NCI-H2171 (cell line): Measurements from ENCODE around the gene MACROD2.

Experiments used
- DNase-seq: peaks from one replicate; lab custom pipeline; 2025; lab: John Stamatoyannopoulos, UW

MACROD2 gene

DNA sequence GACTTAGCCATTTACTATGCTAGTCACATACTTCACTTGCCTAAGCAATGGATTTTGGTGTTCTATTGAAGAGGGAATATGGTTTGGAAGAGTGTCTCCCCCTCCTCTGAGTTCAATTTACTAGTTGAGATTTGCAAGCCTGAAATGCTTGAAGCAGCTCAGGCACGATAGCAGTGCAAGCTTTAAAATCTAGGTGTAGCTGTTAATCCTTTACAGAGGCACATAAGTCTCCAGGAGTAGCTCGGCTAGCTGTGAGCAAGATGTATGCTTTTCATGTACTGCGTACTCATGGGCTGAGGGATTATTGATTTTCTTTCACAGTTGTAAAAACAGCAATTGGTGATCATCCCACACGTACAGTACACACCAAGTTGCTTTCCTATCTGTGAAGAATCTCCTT is 341.4 kb downstream of the MACROD2 start:
- DNase-seq = no peak

DNA sequence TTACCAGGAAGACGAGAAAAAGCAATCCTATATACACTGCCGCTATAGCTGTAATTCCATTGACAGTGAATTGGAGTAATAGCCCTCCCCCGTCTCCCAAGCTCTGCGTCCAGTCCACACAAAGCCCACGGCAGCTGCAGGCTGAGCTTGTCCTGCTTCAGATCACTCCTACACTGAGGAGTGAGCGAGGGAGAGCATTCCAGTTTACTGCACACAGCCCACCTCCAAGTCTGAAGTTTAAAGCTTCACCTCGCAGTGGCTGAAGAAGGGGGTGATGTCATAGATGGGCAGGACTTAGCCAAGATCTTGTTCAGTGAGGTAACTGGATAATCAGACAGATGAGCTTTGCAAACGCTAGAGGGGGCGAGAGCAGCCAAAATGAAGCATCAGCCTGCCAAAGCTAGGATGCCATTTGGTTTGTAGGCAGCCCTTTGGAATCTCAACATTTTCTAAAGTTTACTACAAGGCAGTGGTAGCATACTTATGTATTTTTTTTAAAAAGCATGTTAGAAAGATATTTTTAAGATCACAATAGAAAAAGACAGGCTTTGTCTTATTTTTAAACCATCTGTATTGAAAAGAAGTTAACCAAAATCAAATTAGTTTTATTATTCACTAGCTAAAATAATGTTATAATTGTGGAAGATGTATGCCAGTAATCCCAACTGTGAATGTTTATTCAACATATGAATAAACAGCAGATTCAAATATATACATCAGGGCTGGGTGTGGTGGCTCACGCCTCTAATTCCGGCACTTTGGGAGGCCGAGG is 342.3 kb downstream of the MACROD2 start, which contains the start of gene FLRT3:
Gene FLRT3, minus strand, starts transcription at position 213 of the 772 bp plus-strand sequence. CDS start 10,106 bp downstream, outside the sequence.
- peak; percentile 68 for DNase-seq

DNA sequence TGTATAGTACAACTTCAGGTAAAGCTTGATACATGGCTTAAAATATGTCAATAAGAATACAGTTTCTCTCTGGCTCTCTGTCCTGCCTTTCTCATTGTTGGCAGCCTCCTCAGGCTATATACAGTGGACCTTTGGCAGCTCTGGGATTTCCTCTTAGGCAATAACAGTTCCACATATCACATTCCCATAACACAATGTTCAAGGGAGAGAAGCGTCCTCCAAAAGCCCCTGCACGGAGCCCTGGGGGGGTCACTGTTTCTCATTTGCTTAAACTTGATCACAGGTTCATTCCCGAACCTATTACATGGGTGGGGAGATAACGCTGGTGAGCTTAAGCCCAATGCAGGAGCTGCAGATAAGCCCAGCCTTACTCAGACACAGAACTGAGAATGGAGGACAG is 346.5 kb downstream of the MACROD2 start:
- DNase-seq = no peak

GRCh38 chr20:14342918-14343317 is 347.6 kb downstream of the MACROD2 start:
- DNase-seq = no peak

DNA sequence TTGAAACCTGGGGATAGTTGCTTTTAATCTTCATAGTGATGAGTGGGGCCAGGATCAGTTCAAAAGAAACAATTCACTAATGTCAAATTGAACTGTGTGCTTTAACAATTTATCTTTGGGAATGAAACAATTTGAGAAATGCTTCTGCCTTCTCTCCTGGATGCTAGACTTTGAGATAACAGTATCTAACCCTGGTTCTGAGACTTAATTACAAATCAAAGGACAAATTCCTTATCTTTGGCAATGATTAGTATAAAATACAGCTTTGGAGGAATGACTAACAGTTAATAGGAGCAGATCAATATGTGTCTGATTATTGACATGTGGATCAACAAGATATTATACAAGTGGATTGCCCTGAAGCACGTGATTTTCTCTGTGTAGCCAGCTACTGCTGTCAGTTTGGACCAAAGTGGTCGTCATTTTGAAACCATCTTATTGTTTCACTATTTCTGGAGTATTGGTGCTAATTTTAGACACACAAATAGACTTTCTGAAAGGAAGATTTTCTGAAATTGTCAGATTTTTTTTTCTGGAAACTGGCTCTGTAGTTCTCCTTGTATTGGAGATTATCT is 348.3 kb downstream of the MACROD2 start:
- no peak for DNase-seq

GRCh38 chr20:14344746-14345145 is 349.4 kb downstream of the MACROD2 start:
- no peak for DNase-seq

GRCh38 chr20:14355791-14356190 is 360.5 kb downstream of the MACROD2 start:
- no peak for DNase-seq

DNA sequence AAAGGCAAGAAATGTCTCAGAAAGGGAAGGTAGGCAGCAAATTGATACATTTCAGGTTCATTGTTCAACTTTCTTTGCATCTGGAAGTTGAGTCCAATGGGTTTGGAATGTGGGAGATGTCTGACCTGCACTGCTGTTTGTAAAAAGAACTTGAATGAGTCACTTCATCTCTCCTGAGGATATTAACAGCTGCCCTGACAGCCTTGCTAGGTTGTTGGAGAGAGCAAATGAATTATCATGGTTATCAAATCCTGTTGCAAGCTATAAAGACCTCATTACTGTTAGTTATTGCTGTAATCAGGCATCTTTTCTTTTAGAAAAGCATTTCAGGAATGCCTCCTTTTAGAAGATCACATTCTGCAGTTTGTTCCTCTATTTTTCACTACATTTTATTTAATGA is 365.1 kb downstream of the MACROD2 start:
- DNase-seq = no peak

DNA sequence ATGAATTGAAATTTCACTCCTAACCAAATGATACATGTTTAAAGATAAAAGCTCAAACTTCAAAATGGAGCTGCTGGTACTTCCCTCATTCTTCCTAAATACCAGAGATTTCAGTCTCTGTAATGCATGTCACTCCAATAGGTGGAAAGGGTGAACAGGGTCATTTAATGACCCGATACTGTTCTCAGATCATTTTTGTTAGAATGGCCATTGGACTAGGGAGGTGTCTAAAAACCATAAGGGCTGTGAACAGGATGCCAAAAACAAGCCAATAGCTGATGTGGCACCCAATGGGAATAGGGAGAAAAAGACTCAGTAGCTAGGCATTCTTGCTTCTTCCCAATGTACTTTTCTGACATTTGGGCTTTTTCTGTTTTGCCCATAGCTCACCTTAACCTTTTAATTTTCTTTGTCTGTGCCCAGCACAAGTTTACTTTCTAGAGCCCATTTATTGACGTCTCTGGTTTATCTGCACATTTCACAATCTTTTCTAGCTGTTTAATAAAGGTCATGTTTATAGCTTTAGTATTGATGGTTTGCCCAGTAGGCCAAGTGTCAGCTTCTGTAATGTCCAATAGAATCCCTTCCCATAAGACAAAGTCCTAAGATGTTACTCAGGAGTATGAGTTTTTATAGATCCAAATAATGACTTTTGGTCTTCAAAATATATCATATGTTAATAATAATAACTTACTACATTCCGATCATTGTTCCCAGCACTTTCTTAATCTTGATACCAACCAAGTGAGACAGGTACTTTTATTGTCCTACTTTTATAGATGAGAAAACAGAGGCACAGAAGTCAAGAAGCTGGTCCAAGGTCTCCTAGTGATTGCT is 366.4 kb downstream of the MACROD2 start:
- no peak for DNase-seq

DNA sequence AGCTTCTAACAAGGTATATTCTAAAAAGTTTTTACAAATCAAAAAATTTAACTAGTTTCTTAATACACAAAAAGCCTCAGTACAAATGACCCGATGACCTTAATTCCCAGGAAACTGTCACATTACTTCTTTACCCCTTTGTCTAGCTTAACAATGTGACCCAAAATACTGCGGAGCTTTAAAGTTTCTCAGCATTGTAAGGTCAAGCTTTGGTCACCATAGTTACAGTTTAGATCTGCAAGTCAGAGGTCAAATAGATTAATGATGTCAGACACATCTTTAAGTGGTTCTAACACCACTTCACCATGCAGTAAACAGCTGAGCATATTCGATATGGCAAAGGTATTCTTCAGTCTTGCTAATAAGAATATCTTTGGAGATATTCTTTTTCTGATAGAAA is 378.9 kb downstream of the MACROD2 start:
- DNase-seq = no peak

DNA sequence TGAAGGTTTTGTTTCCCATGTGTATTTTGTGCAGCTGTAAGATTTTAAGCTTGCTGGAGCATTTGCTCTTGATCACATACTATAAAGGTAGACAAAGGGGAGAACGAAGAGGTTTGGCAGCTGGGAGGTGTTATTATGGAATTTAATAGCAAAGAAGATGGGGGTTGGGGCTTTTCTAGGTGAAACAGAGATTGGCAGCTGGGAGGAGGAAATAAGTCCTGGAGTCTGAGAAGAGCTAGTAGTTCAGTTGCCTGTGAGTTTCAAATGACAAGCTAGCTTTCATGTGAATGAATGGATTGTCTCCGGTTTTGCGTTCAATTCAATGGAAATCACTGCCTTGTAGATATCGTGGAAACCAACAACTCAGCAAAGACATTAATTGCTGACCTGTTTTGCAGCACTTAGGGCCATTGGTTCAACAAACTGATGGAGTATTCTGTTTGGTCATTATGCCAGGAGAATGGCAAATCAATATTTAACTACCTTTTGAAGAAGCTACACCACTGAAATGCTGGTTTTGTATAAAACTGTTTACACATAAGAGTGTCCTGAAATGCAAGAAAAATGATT is 380.2 kb downstream of the MACROD2 start:
- peak; percentile 51 for DNase-seq

DNA sequence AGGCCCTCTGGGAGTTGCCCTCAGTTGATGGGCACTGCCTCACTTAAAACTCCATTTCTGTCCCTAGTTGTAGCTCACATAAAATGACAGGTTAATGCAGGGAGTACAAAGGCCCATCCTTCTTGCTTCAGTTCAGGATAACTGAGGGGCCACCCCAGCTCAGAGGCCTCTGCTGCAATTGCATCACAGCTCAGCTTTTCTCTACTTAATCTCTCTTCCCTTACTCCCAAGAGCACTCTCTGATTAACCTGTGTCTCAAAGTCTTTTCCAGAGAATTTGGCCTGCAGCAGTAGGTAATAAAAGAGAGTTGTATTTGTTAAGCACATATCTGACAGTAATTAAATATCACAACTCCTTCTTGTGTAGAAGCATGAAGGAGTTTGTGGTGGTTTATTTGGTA is 383.0 kb downstream of the MACROD2 start:
- DNase-seq = no peak

- no peak for DNase-seq
Measured at GRCh38 chr20:14383335-14383734, 388.0 kb downstream of the MACROD2 start.

DNA sequence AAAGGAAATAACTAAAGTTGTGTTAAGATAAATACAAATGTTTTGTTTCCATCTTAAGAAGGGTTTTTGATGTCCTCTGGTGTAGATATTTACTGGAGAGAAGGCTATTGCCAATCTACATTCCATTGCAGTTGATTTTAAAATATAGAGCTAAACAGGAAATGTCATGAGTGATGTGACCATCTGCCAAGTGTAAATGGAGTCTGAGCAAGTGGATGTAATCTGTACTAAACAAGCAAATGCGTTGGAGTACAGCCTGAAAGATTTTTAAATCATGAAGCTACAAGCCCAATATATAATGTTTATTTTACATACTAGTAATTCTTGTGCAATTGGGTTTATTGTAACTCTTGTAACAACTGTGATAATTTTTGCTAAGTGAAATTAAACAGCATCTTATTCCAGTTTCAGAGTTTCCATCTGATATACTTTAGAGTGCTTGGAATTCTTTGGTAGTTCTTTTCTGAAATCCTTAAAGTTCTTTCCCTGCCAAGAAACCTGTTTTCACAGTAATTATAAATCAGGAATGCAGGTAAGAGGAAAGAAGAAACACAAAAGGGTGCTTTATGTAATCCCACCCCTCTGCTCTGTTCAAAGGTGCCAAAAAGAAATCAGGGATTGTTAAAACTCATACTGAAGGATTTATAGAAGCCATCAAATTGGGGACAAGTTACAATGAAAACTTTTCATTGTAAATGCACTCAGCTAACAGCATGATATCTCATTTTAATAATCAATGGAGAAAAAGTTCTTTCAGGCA is 389.3 kb downstream of the MACROD2 start:
- no peak for DNase-seq

GRCh38 chr20:14385176-14385740 is 389.9 kb downstream of the MACROD2 start:
- no peak for DNase-seq

DNA sequence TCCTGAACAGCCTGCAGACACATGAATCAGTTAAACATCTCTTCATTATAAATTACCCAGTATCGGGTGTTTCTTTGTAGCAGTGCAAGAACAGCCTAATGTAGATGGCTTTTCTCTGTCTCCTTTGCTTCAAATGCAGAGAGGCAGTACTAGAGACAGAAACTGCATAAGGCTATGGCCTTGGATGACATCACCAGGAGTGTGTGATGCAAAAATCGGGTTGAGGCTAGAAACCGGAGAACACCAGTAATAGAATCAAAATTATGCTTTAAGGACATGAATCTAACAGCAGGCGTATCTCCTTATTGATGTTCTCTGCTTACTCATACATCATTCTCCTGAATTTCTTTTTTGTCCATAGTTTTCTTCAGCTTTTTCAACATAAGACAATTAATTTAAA is 391.4 kb downstream of the MACROD2 start:
- no peak for DNase-seq

- peak; percentile 79 for DNase-seq
Measured at GRCh38 chr20:14401479-14402138, 406.3 kb downstream of the MACROD2 start.

GRCh38 chr20:14404515-14404914 is 409.2 kb downstream of the MACROD2 start:
- no peak for DNase-seq

DNA sequence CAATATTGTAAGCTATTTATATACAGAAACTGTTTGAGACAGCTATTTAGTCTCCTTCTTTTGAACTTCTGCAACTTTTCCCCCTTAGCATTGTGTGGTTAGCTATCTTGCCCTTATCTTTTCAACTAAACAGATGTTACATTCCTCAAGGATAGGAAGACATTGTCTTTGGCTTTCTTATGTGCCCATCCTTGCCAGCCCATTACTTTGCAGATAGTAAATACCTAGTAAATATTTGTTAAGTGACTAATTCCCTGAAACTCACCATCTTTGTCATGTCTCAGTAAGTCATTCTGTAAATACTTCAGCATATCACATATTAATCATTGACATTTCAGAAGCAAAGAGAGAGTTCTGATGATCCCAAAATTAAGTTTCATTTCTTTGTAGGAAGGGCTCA is 411.2 kb downstream of the MACROD2 start:
- no peak for DNase-seq

- DNase-seq = no peak
Measured at GRCh38 chr20:14407336-14407735, 412.0 kb downstream of the MACROD2 start.
